HCT116 (cell line): ENCODE measurements around the gene TTLL7. TPM values are rescaled to one million over a fixed set of nuclear protein-coding genes. Genes with fewer than 3 reads are reported as not detected.
A peak's percentile ranks its signal among the peaks of the same experiment; 100 is the strongest.

Experiments used
- ATAC-seq: fragments of 200-7000 bp; cut with Tn5 transposase; 2 replicates; pipeline ENCODE4 v1.9.1; 2020; ENCODE audit warnings: mild to moderate bottlenecking, moderate library complexity
- BruUV-seq: library from RNA; stranded (reverse); fragments of 400-500 nt; replicated peaks from 2 replicates; lab custom pipeline; 2021; lab: Mats Ljungman, UMichigan
- CTCF ChIA-PET: fragments of 300-600 bp; sonication (Branson Sonifier 250); formaldehyde crosslinking; loops from one replicate; lab custom pipeline; 2021; ENCODE audit warnings: antibody characterized with exemption; lab: Charles Lee
- POLR2A ChIA-PET: fragments of 300-600, 350-600 bp; sonication (Branson Sonifier 250); formaldehyde crosslinking; loops from one replicate; lab custom pipeline; 2021; ENCODE audit warnings: antibody characterized with exemption; lab: Charles Lee
- RAD21 ChIA-PET, 2 experiments: fragments of 300-600 bp; sonication (Branson Sonifier 250); formaldehyde crosslinking; loops; one replicate each; lab custom pipeline; 2023; ENCODE audit warnings: low total read pairs in 2 of 2; ENCODE audit not compliant: uncharacterized antibody in 2 of 2, unreplicated experiment in 2 of 2, low non-redundant PET in 1 of 2; lab: Charles Lee
- DNase-seq: peaks from one replicate; pipeline ENCODE4 v3.0.0-alpha.2; 2010; ENCODE audit warnings: low read depth, low spot score
- H2AFZ ChIP-seq: fragments of 200-600 bp; shearing (Covaris generic), sonication (generic); 2 replicates; pipeline ENCODE4 v1.6.1; 2017; ENCODE audit warnings: low read depth, mixed run types, mixed read lengths, antibody characterized with exemption, low read length; ENCODE audit not compliant: poor library complexity, severe bottlenecking
- H3K27ac ChIP-seq: 2 replicates; pipeline ENCODE4 v1.5.1; 2012; ENCODE audit warnings: low read depth, low read length
- H3K27me3 ChIP-seq: fragments of 200-600 bp; sonication (generic); 2 replicates; pipeline ENCODE4 v1.6.1; 2016; ENCODE audit warnings: mixed run types, low read length, mixed read lengths; ENCODE audit not compliant: insufficient read depth
- H3K36me3 ChIP-seq, 2 experiments: fragments of 200-500 bp in 1 of 2; fragments of 200-600 bp in 1 of 2; sonication (Bioruptor generic) in 1 of 2; sonication (generic) in 1 of 2; 2 replicates each; pipeline versions ENCODE4 v1.5.1 to v1.6.1; 2014 to 2016; ENCODE audit warnings: low read length in 2 of 2, inconsistent platforms in 1 of 2, mixed read lengths in 1 of 2, mixed run types in 1 of 2; ENCODE audit not compliant: insufficient read depth in 2 of 2, control insufficient read depth in 1 of 2
- H3K4me1 ChIP-seq, 2 experiments: fragments of 200-600 bp in 1 of 2; sonication (generic) in 1 of 2; 2 replicates each; pipeline versions ENCODE4 v1.5.1 to v1.6.1; 2012 to 2017; ENCODE audit warnings: low read length in 2 of 2, inconsistent platforms in 1 of 2, mild to moderate bottlenecking in 1 of 2, mixed read lengths in 1 of 2, mixed run types in 1 of 2, moderate library complexity in 1 of 2; ENCODE audit not compliant: insufficient read depth in 2 of 2, control insufficient read depth in 1 of 2
- H3K4me2 ChIP-seq: fragments of 200-600 bp; sonication (generic); 2 replicates; pipeline ENCODE4 v1.6.1; 2017; ENCODE audit warnings: mixed run types, low read length, mixed read lengths
- H3K4me3 ChIP-seq, 2 experiments: fragments of 200-600 bp in 1 of 2; sonication (generic) in 1 of 2; replicated peaks in 1 of 2; 2 replicates each; pipeline ENCODE4 v1.5.1; 2011 to 2016; ENCODE audit warnings: low read length in 2 of 2, control low read depth in 1 of 2, low read depth in 1 of 2, mild to moderate bottlenecking in 1 of 2, mixed read lengths in 1 of 2, mixed run types in 1 of 2
- H3K79me2 ChIP-seq: fragments of 200-600 bp; sonication (generic); 2 replicates; pipeline ENCODE4 v1.6.1; 2017; ENCODE audit warnings: mild to moderate bottlenecking, mixed run types, low read length, moderate library complexity, mixed read lengths; ENCODE audit not compliant: insufficient read depth
- H3K9ac ChIP-seq: fragments of 200-600 bp; sonication (generic); 2 replicates; pipeline ENCODE4 v1.6.1; 2016; ENCODE audit warnings: low read length, mixed read lengths
- H3K9me2 ChIP-seq: fragments of 200-600 bp; sonication (generic), shearing (Covaris generic); 2 replicates; pipeline ENCODE4 v1.6.1; 2017; ENCODE audit warnings: mixed run types, mild to moderate bottlenecking, moderate library complexity; ENCODE audit not compliant: insufficient read depth
- H3K9me3 ChIP-seq, 2 experiments: fragments of 200-500 bp in 1 of 2; fragments of 200-600 bp in 1 of 2; sonication (Bioruptor generic) in 1 of 2; sonication (generic) in 1 of 2; 2 replicates each; pipeline ENCODE4 v1.6.1; 2014 to 2017; ENCODE audit warnings: low read length in 2 of 2, mixed read lengths in 2 of 2, inconsistent platforms in 1 of 2, low read depth in 1 of 2, mild to moderate bottlenecking in 1 of 2, mixed run types in 1 of 2, moderate library complexity in 1 of 2; ENCODE audit not compliant: control insufficient read depth in 1 of 2, insufficient read depth in 1 of 2
- H4K20me1 ChIP-seq: fragments of 200-600 bp; sonication (generic), shearing (Covaris generic); 2 replicates; pipeline ENCODE4 v1.6.1; 2017; ENCODE audit warnings: mixed run types, mild to moderate bottlenecking, moderate library complexity; ENCODE audit not compliant: insufficient read depth
- EGR1 ChIP-seq: IDR thresholded peaks from 2 replicates; pipeline ENCODE4 v1.6.1; 2012; ENCODE audit warnings: low read depth
- RAD21 ChIP-seq: IDR thresholded peaks from 2 replicates; pipeline ENCODE4 v1.6.1; 2012; ENCODE audit warnings: low read depth, mild to moderate bottlenecking
- ZFX ChIP-seq: fragments of 450-650 bp; IDR thresholded peaks from 2 replicates; pipeline ENCODE4 v1.6.1; 2017
- intact Hi-C: fragments of 100-400 bp; cut with micrococcal nuclease; formaldehyde crosslinking; loops from 2 replicates; pipeline ENCODE4 v1.10.0; 2022
- total RNA-seq: library from RNA; stranded (reverse); gene quantifications from one replicate; pipeline ENCODE4 v1.2.1, GENCODE V29; 2021; ENCODE audit not compliant: unreplicated experiment
- TF ChIP-seq, protein P1 (sequence below): IDR thresholded peaks from 2 replicates; pipeline ENCODE4 v1.6.1; 2012; ENCODE audit warnings: low read depth
- TF ChIP-seq, protein P2 (sequence below), 3 experiments: fragments of 200-600 bp in 1 of 3; sonication (generic) in 1 of 3; IDR thresholded peaks in 2 of 3; conservative IDR thresholded peaks in 1 of 3; 2 replicates each; pipeline ENCODE4 v1.5.1; 2012 to 2017; ENCODE audit warnings: low read depth in 2 of 3, low read length in 2 of 3, antibody characterized with exemption in 1 of 3, borderline replicate concordance in 1 of 3, control low read depth in 1 of 3, mild to moderate bottlenecking in 1 of 3, mixed read lengths in 1 of 3, mixed run types in 1 of 3, moderate library complexity in 1 of 3; ENCODE audit not compliant: insufficient read depth in 1 of 3

Gene TTLL7
- total RNA-seq, 1 experiment from 2014 or later: 21.2 TPM

GRCh38 chr1:83994111-83994510 lies 4.8 kb downstream of the TTLL7 start:
- BruUV-seq: no TSS peak
- H3K36me3 ChIP-seq: no peaks in the 10 kb centered on the region
- H2AFZ ChIP-seq: no peak overlapping the region
- H3K4me1 ChIP-seq: peaks cover 0 to 6% of the 10 kb centered on the region in 2 experiments; a peak in 2 of 4 replicates
- ATAC-seq (no peak), DNase-seq (no peak)
- H3K27ac ChIP-seq: no peak overlapping the region
- H3K27me3 ChIP-seq: no peaks in the 10 kb centered on the region
- no peak overlapping the region for H3K9ac ChIP-seq
- H3K9me3 ChIP-seq: no peaks in the 10 kb centered on the region
- H3K4me2 ChIP-seq: no peak overlapping the region
- intact Hi-C loops: no loop called here
- CTCF ChIA-PET: no interaction called here
- H4K20me1 ChIP-seq: no peaks in the 10 kb centered on the region
- TF ChIP-seq ZFX (no peak), EGR1 (no peak)
- POLR2A ChIA-PET: no interaction called here
- H3K9me2 ChIP-seq: no peaks in the 10 kb centered on the region; the same call in 1 of the 2 replicates
- H3K4me3 ChIP-seq: no peak overlapping the region
- H3K79me2 ChIP-seq: peaks cover 9% of the 10 kb centered on the region; the same call in 1 of the 2 replicates
- RAD21 ChIA-PET: no interaction called here

GRCh38 chr1:83990734-83991133 lies 8.2 kb downstream of the TTLL7 start:
- ATAC-seq (peak; percentile 57; the same call in 1 of the 2 replicates), DNase-seq (no peak)
- H2AFZ ChIP-seq: no peak overlapping the region
- H3K9me3 ChIP-seq: no peaks in the 10 kb centered on the region
- H3K4me2 ChIP-seq: no peak overlapping the region
- no peaks in the 10 kb centered on the region; the same call in 1 of the 2 replicates for H3K9me2 ChIP-seq
- no peak overlapping the region for H3K4me3 ChIP-seq
- POLR2A ChIA-PET: no interaction called here
- intact Hi-C loops: no loop called here
- no peak overlapping the region for H3K27ac ChIP-seq
- no peak overlapping the region for H3K9ac ChIP-seq
- RAD21 ChIA-PET: no interaction called here
- CTCF ChIA-PET: no interaction called here
- H3K79me2 ChIP-seq: peaks cover 9% of the 10 kb centered on the region; the same call in 1 of the 2 replicates
- no peaks in the 10 kb centered on the region for H3K27me3 ChIP-seq
- BruUV-seq: no TSS peak
- H4K20me1 ChIP-seq: no peaks in the 10 kb centered on the region
- TF ChIP-seq, protein P1, sequence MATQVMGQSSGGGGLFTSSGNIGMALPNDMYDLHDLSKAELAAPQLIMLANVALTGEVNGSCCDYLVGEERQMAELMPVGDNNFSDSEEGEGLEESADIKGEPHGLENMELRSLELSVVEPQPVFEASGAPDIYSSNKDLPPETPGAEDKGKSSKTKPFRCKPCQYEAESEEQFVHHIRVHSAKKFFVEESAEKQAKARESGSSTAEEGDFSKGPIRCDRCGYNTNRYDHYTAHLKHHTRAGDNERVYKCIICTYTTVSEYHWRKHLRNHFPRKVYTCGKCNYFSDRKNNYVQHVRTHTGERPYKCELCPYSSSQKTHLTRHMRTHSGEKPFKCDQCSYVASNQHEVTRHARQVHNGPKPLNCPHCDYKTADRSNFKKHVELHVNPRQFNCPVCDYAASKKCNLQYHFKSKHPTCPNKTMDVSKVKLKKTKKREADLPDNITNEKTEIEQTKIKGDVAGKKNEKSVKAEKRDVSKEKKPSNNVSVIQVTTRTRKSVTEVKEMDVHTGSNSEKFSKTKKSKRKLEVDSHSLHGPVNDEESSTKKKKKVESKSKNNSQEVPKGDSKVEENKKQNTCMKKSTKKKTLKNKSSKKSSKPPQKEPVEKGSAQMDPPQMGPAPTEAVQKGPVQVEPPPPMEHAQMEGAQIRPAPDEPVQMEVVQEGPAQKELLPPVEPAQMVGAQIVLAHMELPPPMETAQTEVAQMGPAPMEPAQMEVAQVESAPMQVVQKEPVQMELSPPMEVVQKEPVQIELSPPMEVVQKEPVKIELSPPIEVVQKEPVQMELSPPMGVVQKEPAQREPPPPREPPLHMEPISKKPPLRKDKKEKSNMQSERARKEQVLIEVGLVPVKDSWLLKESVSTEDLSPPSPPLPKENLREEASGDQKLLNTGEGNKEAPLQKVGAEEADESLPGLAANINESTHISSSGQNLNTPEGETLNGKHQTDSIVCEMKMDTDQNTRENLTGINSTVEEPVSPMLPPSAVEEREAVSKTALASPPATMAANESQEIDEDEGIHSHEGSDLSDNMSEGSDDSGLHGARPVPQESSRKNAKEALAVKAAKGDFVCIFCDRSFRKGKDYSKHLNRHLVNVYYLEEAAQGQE: no peak
- TF ChIP-seq, protein P2, sequence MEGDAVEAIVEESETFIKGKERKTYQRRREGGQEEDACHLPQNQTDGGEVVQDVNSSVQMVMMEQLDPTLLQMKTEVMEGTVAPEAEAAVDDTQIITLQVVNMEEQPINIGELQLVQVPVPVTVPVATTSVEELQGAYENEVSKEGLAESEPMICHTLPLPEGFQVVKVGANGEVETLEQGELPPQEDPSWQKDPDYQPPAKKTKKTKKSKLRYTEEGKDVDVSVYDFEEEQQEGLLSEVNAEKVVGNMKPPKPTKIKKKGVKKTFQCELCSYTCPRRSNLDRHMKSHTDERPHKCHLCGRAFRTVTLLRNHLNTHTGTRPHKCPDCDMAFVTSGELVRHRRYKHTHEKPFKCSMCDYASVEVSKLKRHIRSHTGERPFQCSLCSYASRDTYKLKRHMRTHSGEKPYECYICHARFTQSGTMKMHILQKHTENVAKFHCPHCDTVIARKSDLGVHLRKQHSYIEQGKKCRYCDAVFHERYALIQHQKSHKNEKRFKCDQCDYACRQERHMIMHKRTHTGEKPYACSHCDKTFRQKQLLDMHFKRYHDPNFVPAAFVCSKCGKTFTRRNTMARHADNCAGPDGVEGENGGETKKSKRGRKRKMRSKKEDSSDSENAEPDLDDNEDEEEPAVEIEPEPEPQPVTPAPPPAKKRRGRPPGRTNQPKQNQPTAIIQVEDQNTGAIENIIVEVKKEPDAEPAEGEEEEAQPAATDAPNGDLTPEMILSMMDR (IDR thresholded peaks at IDR 0.05 in 2 of 3, conservative IDR thresholded peaks at IDR 0.05 in 1 of 3; ENCODE audit: borderline replicate concordance in 1 of 3, insufficient read depth in 1 of 3, low read depth in 2 of 3, low read length in 2 of 3): peak; percentile 7 to 31 (median 9); a peak in 1 of 6 replicates
- TF ChIP-seq ZFX: no peak
- peak; percentile 43 for TF ChIP-seq RAD21
- no peaks in the 10 kb centered on the region for H3K4me1 ChIP-seq
- no peaks in the 10 kb centered on the region for H3K36me3 ChIP-seq
